Stimulated activated CD8-positive, alpha-beta memory T cell treated with anti-CD3 and anti-CD28 coated beads, Interleukin-4, amount 100 ng/mL, for 1 hour (primary cell): ENCODE data around the gene DTX1.

Experiments
- DNase-seq, 2 donors: peaks; one replicate each; pipeline ENCODE4 v3.0.0-alpha.2; 2020; ENCODE audit warnings: low read depth in 2 of 2, low spot score in 1 of 2

Gene DTX1

DNA sequence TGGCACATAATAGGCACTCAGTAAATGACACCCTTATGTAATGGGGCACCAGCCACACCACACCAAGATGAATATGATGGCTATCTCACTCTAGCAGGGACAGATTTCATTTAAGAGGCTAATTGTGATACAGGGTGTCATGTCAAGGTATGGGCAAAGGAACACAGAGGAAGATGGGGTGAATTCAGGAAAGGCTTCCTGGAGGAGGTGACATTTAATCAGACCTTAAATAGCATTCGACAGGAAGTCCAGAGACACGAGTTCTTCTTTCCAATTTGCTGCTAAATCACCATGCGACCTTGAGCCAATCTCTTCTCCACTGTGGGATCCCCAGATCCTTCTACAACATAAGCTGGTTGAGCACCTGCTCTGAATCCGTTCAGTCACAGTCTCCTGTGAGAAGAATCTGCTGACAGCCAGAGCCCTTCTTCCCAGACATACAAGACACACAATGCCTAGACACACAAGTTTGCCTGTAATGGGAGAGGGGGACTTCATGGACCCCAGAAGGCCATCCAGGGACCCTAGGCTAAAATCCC is 1.5 kb upstream of the DTX1 start:
- no peak for DNase-seq

DNA sequence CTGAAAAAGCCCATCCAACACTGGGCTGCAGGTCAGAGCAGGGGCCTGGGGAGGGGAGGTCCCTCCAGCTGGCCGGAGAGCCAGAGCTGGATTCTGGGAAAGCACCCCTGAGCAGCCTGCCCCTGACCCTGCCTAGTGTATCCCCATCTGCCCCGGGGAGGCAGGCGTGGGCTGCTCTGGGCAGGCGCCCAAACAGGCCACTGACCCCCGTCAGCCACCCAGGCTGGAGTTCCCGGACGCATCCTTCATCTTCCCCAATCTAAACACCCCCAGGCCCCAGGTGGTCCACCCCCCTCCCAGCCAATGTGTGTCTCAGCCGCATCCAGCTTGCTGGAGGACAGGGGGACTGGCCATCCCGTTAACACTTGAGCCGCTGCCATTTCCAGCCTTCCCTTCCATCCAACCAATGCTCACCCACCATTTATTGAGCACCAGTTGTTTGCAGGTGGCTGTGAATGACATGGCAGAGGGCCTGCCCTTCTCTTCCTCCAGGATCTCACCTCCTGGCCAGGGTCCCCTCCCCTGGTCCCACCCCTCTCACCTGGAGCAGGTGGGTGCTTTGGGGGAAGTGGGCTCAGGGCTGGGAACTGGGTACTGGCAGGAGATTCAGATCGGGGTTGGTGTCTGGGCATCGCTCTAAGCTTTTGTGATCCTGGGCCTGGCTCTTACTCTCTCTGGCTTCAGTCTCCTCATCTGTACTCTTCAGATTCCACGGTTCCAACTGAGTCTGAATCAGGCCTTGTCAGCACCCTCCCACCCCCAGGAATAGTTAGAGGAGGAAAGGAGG is 743 bp upstream of the DTX1 start:
- no peak for DNase-seq

DNA sequence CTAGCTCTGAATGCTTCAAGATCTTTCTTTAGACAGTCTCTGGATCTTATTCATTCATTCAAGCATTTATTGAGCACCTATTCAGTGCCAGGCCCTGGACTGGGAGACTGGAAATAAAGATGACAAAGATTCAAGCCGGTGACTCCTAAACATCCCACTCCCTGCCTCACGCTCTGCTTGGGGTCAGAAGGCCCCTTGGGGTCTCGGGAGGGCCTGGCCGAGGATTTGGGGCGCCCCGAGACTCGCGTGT is 224 bp upstream of the DTX1 start:
- no peak for DNase-seq

DNA sequence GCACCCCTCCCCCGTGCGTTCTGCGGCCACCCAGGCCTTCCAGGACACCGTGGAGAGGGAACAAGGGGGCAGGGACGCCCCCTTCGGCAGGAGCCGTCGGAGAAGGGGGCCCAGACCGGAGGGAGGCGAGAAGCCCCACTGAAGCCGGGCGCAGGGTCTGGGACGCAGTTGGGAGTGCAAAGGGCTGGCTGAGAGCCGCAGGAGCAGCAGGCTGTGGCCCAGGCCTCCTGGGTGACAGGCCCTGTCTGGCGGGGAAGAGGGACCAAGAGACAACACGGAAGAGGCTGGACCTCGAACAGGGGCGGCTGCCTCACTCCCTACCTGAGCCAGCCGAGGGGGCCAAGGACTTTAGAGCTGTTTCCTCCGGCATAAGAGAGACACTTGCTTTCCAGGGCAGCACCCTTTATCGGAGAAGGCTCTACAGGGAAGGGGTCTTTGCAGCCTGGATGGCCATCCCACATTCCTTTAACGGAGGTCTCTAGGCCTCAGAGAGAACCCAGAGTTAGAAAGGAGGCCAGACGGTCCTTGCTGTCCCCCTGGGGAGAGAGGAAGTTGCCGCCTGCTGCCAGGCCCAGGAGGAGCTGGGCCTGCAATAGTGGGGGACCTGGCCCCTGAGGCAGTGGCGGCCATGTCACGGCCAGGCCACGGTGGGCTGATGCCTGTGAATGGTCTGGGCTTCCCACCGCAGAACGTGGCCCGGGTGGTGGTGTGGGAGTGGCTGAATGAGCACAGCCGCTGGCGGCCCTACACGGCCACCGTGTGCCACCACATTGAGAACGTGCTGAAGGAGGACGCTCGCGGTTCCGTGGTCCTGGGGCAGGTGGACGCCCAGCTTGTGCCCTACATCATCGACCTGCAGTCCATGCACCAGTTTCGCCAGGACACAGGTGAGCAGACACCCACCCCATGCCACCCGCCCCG is 1.3 kb downstream of the DTX1 start:
- DNase-seq: no peak

DNA sequence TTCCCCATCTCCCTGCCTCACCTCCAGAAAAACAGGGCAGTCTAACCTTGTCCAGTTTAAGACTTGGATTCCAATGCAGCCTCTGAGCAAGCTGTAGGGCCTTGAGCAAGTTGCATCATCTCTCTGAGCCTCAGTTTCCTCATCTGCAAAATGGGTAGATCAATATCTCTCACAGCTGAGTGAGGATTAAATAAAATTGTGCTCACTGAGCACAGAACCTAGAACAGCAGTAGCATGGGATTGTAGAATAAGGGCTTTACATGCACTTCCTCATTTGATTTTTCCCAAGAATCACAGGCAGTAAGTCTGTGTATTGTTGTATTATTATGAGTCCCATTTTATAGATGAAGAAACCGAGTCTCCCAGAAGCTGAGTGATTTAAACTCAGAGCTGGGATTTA is 2.0 kb downstream of the DTX1 start:
- no peak for DNase-seq

DNA sequence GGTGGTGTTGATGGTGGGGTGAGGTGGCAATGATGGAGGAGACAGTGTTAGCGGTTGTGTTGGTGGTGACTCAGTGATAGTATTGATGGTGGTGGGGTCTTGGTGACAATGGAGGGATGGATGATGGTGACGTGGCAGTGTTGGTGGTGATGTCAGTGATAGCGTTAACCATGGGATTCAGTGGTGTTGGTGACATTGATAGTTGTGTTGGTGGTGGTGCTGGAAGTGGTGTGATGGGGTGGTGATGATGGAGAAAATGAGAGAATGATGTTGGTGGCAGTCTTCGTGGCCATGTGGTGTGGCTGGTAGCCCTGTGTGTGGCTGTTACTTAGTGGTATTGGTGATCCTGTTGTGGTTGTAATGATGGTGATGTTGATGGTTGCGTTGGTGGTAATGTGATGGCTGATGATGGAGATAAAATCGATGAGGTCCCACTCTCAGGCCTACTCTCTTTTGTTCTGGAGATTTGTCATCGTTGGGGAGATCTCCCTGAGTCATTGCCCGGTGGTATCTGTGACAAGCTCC is 2.6 kb downstream of the DTX1 start:
- no peak for DNase-seq

DNA sequence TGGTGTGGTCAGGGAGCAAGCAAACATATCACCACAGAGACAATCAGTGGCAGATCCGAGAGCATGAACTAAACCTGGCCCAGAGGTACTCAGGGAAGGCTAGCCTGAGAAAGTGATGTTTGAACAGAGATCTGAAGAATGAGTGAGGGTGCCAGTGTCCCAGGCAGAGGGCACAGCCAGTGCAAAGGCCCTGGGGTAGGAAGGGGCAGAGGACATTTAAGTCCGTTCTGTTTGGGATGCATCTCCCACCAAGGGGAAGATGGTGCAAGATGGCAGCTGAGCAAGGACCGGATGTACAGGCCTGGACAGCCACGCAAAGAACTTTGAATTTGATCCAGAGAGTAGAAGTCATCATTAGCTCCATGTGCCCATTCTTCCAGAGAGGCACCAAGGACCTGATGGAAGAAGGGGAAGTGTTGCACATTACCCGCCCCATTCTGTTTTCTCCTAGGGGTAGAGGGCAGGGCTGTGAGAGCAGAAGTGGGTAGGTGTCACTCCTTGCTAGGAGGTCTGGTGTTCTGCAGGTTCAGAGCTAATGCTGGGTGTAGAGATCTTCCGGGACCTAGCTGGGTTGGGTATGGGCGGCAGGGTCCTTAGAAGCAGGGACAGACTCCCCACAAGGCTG is 3.9 kb downstream of the DTX1 start:
- DNase-seq: no peak

DNA sequence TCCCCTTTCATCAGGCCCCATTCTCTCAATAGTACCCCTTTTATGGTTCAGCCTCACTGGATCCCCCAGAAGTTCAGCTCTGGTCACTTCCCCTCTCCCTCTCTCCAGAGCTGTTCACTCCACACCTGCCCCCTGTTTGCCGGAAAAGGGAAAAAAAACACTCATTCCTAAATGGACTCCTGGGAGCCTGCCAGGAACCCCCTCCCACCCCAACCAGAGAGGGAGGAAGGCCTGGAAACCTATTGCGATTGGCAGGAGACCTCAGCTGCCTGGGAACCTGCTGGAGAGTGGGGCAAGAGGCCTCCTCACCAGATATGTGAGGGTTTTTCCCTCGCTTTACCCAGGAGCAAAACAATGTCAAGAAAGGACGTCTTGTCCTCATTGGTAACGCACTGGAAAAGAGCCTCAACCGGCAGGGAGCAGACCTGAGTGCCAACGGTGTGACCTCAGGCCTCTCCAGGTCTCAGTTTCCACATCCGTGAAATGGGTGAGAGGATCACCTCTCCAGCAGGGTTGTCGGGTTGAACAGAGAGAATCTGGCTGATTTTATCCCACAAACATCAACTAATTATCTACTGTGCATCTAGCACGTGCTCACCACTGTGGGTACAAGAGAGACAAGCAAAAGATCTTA is 4.6 kb downstream of the DTX1 start:
- DNase-seq: no peak

DNA sequence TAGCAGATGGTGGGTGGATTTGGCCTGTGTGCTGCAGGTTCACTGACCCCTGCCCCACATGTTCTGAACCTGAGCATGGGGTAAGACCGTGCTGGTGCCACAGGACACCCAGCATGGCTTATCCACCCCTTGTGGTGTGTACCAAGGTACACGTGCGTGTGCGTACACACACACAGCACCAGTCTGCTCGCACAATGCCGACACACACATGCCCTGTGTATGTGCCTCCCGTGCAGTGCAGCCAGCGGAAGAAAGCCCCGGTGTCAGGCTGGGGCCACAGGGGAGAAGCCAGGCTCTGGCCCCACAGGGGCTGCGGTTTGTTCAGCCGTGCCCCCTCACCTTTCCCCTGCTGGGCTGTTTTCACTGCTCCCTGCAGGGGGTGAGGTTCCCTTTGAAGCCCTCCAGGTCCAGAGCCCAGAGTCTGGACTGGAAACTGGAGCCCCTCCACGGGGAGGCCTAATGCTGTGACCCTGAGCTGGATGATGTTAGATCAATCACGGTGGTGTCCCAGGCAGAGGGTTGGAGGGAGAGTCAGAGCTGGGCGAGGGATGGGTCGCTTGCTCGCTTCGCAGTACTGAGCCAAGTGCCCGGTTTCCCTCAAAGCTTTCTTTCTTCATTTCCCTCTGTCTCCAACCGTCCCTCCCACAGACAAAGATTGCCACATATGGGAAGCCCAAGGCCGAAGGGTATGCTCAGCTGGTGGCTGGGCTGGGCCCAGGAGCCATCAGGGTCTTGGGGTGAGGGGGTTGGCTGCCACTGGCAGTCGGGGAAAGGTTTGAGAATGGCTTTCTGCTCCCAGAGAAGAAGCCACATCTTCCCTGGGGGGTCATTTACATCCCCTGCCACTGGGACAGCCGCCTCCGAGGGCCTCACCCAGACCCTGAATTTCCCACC is 6.2 kb downstream of the DTX1 start:
- no peak for DNase-seq

DNA sequence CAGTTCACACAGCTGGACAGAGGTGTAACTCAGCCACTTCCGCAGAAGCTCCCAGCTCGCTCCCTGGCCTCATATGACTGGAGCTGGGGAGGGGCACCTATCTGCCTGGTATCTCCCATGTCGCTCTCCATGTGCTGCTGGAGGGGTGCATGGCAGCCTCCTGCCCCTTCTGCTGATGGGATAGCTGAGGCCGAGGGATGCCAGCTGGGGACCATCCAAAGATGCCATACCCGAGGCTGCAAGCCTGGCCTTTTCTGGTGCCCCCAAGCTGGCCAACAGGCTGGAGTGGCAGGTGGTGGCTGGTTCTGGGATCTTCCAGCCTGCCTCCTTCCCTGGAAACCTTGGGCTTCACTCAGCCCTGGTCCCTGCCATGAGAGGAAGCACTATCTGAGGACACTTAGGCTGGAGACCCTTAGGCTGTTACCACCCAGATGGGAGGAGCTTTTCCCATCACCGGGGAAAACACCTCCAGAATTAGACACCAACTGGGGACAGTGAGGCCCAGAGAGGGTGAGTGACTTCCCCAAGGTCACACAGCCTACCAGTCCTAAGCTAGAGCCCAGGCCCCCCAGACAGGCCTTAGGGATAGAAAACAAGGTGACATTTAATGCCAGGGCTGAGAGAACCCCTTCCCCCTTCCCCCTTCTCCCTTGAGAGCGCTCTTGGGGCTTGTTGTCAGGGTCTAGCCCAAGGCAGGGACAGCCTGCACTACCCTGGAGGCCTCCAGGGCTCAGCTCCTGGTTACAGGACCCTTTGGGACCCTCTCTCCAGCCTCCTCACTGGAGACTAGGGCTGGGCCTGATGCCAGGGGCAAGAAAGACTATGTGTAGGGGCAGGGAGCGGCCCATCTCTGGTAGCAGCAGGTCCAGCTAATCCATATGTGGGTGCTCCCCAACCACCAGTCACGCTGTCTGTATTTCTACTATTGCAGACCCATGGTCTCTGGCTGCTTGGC is 7.1 kb downstream of the DTX1 start:
- DNase-seq: no peak

DNA sequence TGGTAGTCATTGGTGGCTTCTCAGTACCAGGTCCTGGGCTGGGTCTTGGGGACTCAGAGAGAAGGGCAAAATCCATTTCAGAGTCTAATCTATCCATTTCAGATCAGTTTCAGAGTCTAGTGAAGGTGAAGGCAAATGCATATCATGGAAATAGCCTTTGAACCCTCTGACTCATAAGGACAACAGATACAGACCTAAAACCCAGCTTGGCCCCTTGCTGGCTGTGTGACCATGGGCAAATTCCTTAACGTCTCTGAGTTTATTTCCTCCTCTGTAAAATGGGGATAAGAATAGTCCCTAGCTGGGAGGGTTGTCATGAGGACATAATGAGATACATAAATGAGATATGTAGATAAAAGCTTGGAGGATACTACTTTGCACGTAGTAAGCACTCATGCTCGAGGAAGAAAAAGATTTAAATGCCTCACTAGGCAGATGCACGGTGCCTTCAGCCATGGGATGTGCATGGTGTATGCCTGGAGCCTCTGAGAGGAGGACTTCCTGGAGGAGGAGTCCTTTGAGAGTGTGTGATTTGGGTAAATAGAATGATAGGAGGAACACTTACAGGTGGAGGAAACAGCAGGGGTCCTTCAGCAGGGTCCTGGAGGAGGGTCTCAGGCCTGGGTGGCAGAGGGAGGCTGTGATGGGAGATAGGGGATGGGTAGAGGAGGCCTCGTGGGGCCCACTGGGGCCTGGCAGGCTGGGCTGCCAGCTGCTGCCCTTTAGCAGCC is 8.0 kb downstream of the DTX1 start:
- DNase-seq: no peak

DNA sequence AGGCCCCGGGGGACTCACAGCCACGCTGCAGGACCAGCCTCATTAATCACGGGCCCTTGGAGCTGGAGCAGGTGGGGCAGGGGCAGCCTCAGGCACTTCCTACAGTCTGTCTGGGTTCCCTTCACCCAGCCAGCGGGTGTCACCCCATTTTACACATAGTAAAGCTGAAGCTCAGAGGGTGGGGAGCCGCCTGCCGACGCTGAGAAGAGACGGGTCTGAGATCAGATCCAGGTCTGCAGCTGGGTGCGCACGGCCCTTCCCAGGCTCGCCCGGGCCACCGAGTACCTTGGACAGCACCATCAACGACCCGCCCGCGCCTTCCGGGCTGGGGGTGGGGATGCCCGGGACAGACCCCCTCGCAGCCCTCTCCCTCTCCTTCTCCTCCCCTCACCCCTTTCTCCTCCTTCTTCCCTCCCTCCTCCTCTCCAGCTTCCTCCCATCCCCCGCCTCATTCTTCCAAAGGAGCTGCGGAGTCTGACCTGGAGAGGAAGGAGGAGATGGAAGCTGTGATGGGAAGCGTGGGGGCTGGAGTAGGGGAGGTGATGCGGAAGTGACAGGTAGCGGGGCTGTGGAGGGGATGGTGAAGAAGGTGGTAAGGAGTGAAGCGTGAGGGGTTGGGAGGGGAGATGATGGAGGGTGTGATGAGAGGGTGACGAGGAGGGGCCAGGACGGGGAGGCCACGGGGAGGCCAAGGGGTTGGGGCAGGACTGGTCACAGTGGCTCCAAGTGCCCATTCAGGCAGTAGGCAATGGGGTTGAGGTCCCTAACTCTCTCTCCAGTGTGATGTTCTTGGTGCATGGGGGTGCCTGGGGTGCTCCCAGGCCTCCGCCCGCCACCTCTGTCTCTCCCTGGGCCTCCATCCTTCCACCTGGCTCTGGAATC is 8.8 kb downstream of the DTX1 start:
- DNase-seq: no peak

DNA sequence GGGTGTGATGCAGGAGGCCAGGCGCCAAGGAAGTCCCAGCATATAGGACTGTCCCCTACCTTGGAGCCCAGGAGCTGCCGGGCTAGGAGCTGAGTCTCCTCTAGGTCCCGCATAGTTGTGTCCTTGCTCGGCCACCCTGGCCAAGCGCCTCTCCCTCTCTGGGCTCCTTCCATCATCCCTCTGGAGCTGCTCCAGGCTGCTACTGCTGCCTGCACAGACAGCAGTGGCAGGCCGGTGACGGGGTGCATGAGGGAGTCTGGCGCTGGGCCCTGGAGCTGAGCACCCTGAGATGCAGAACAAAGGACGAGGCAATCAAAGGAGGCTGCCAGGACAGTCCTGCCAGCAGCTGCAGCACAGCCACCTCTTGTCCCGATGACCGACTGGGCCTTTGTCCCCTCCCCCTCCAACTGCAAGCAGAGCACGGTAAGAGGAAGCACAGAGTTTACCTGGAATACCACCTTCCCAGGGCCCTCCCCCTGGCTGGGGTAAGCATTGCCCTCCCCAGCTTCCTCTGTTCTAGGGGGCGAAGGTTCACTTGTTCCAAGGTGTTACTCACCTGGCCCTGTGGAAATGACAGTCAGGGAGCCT is 10.4 kb downstream of the DTX1 start:
- no peak for DNase-seq

DNA sequence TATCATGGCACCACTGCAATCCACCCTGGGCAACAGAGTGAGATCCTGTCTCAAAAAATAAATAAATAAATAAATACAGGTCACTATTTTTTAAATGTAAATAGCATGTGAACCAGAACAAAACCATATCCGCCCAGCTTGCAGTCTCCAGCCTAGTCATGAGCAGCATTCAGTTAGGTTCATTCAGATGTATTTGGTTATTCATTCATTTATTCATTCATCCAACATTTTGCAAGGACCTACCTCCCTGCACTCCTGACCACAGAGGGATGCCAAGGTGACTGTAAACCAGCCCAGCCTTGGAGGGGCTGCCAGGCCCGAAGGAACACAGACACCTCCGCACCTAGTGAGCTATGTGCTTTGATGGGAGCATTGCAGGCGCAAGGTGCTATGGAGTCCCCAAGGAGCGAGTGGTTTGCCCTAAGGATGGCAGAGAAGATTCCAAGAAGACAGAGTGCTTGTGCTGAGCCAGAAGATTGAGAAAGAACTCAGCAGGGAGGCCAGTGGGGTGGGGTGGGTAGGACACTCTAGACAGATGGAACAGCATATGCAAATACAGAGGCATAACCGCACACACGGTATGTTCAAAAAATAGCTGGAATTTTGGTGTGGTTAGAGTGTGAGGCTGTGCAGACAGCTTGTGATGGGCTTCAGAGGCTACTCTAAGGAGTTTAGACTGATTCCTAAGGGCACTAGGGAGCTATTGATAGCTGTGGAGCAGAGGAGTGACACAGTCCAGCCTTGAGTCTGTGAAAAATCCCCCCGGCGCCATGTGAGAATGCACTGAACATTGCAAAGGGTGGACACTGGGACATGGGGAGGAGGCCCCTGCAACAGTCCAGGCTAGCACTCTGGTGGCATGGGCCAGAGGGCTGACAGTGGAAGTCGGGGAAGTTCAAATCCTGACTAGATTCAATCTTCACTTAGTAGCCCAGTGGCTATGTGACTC is 11.7 kb downstream of the DTX1 start:
- DNase-seq: no peak

DNA sequence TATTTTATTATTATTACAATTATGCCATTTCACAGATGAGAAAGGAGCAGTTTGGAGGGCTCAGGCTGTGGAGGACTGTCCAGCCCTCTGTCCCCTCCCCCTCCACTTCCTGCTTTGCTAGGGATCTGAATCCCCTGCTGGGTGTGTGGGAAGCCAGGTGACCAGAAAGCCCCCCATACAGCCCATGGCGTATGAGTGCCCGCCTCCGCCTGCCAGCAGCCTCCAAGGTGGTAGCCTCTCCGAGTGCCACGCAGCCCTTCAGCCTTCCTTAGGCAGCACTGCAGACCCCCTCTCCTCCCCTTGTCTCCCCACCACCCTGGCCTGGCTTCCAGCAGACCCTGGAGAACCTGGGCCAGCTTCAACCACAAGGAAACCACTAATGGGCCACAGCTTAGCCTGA is 12.6 kb downstream of the DTX1 start:
- no peak for DNase-seq

DNA sequence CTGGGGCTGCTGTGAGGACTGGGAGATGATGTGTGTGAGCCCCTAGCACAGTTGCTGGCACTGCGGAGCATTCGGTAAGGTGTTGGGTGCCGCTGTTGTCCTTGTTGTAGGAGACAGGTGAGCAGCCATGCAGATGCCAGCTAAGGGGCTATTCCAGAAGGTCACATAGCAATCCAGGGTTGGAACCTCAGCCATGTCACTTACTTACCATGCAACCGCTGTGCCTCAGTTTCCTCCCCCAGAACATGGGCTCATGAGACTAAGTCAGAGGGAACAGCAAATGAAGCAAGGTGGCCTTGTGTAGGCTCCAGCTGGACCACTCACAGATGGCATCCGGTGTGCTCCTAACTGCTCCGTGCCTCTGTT is 13.2 kb downstream of the DTX1 start:
- no peak for DNase-seq
